Umbilical cord (tissue), 2 donors: ENCODE measurements around the gene CLEC2D. TPM values are rescaled to one million over a fixed set of nuclear protein-coding genes. Genes with fewer than 3 reads are reported as not detected.
"Not testable (repeated sequence)": the region's sequence is repeated elsewhere in the genome, so short reads cannot be mapped to it uniquely, and the experiment has no call there.

ENCODE experiments used
- DNase-seq: peaks from one replicate; pipeline ENCODE4 v3.0.0-alpha.2; 2015; ENCODE audit warnings: low spot score
- total RNA-seq: library from RNA; depleted of rRNA; stranded (reverse); fragments of >200 nt; gene quantifications from one replicate; pipeline ENCODE4 v1.2.3, GENCODE V29; 2014; ENCODE audit warnings: low replicate concordance; ENCODE audit not compliant: insufficient read depth

CLEC2D gene
- total RNA-seq, 1 donor from 2014 or later: 24.6 TPM

GRCh38 chr12:9699898-9700605 is 30.5 kb downstream of the CLEC2D start:
- no peak for DNase-seq

GRCh38 chr12:9700606-9700956 is 31.1 kb downstream of the CLEC2D start:
- DNase-seq: peak; percentile 27

DNA sequence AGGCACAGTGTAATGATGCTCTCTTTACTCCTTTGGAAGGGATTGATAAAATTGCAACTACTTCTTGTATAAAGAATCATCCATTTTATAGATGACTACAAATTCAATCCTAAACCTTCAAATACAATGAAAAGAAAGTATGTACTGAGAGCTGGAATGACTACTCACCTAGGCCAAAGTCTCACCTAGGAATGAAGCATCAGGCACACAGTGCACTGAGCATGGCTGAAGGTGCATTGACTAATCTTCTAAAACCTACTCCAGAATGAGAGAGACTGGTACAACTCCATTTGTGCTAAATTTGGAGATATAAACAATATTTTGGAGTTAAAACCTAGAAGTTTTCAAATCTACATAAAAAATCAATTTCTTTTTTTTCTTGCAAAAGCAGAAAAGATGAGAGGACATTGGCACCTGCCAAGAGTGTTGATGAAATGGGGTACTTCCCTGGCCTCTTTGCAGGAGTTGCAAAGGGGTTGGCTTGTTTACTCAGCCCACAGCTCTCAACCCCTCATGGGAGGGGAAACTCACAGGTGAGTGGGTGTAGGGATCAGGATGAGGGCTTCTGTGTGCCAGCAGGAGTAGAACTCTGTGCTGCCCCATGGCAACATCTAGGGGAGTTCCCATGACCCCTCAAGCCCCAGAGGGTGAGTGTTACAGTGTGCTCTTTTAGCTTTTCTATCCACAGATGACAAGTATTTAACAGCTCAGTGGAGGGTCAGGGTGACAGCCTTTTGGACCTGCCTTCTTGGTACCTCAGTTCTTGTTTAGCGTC is 32.1 kb downstream of the CLEC2D start:
- no peak for DNase-seq

- DNase-seq: no peak
These were observed 32.7 kb downstream of the CLEC2D start for GRCh38 chr12:9702255-9702654.

- not testable (repeated sequence) for DNase-seq
These were observed 35.0 kb downstream of the CLEC2D start for GRCh38 chr12:9704561-9704960.

DNA sequence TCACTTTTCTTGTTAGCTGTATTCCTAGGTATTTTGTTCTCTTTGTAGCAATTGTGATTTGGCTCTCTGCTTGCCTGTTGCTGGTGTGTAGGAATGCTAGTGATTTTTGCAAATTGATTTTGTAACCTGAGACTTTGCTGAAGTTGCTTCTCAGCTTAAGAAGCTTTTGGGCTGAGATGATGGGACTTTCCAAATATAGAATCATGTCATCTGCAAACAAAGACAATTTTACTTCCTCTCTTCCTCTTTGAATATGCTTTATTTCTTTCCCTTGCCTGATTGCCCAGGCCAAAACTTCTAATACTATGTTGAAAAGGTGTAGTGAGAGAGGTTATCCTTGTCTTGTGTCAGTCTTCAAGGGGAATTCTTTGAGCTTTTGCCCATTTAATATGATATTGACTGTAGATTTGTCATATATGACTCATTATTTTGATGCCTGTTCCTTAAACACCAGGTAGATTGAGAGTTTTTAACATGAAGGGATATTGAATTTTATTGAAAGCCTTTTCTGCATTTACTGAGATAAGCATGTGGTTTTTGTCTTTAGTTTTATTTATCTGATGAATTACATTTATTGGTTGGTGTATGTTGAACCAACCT is 36.7 kb downstream of the CLEC2D start:
- no peak for DNase-seq

DNA sequence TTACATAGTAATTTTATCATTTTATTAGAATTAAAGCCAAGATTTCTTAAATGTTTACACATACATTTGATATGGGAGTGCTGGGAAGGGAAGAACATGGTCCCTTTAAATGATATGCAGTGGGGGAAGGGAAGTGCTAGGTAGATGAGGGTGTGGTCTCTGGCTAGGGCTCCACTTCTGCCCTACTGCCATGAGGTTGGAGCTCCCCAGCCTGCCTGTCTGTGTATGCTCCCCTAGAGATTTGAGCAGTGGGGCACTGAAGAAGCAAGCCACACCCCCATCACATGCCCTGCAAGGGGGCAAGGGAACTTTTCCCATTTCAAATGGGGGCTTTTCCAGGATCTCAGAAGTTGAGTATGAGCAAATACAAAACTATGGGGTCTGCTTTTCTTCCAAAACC is 37.8 kb downstream of the CLEC2D start:
- DNase-seq: no peak

- peak; percentile 40 for DNase-seq
These were observed 38.6 kb downstream of the CLEC2D start for GRCh38 chr12:9707864-9708808.

DNA sequence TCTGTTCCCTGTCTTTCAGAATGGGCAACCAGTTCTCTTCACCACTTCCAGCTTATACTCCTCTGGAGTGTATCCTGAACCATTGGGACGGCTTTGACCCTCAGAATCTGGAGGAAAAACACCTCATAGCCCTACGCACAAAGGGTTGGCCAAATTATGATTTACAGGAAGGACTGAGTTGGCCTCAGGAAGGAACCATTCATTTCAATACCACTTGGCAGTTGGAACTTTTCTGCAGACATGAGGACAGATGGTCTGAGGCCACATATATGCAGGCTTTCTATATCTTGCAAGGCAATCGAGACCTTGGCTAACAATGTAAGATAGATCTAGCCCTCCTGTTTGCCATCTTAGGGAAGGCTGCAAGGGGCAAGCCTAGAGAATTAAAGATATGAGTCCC is 39.3 kb downstream of the CLEC2D start:
- DNase-seq: no peak

- no peak for DNase-seq
These were observed 41.3 kb downstream of the CLEC2D start for GRCh38 chr12:9710584-9711375.

- no peak for DNase-seq
These were observed 42.2 kb downstream of the CLEC2D start for GRCh38 chr12:9711664-9712063.

- DNase-seq: not testable (repeated sequence)
These were observed 43.6 kb downstream of the CLEC2D start for GRCh38 chr12:9713032-9713558.

- DNase-seq: no peak
These were observed 47.8 kb downstream of the CLEC2D start for GRCh38 chr12:9717070-9717925.

DNA sequence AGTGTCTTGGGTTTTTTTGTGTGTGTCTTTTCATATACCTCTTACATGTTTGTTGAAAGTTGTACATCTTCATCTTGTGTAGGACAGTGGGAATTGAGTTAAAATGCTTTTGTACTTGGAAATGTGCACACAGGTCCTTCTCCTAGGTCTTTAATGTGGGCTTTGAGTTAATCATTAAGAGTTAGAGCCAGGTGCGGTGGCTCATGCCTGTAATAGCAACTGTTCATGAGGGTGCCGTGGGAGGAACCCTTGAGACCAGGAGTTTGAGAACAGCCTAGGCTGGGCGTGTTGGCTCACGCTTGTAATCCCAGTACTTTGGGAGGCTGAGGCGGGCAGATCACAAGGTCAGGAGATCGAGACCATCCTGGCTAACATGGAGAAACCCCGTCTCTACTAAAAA is 49.5 kb downstream of the CLEC2D start:
- DNase-seq: no peak

- no peak for DNase-seq
These were observed 50.3 kb downstream of the CLEC2D start for GRCh38 chr12:9719790-9720189.

DNA sequence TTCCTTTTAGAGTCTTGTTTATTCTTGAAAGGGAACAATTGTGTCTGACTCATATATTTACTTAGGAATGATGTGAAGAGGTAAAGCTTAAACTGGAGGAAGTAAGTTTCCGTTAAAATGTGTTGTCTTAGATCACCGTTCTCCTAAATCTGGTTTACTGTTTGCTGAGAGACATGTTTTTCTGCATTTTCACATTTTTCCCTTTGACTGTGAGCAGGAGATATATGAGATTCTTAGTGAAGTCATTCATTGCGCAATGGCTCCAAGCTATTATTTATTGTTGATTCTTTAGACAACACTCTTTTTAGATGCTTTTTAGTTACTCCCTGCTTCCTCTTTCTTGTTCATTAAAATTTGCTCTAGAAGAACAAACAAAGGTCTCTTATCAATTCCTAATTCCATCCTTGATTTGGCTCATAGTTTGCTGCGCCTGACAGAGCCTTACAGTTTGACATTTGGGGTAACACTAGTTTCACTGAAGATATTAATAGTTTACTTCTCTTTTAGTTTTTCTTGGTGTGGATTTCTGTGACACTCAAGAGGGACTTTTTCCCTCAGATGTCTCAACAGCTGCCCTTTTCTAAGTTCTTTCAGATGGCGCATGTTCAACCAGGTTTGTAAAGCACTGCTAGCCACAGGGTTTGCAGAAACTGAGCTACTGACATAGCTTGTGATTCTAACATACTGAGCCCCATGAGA is 52.0 kb downstream of the CLEC2D start:
- DNase-seq: peak; percentile 26

DNA sequence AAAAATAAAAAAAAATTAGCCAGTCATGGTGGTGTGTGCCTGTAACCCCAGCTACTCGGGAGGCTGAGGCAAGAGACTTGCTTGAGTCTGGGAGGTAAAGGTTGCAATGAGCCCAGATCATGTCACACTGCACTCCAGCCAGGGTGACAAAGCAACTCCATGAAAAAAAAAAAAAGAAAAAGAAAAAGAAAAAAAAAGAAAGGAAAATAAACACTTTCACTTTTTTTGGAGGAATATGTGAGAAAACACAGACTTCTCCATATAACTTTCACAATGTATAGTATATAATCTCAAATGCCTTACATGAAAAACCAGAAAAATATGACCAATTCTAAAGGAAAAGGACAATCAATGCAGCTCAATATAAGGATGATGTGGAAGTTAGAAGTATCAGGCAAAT is 54.5 kb downstream of the CLEC2D start:
- DNase-seq: no peak

DNA sequence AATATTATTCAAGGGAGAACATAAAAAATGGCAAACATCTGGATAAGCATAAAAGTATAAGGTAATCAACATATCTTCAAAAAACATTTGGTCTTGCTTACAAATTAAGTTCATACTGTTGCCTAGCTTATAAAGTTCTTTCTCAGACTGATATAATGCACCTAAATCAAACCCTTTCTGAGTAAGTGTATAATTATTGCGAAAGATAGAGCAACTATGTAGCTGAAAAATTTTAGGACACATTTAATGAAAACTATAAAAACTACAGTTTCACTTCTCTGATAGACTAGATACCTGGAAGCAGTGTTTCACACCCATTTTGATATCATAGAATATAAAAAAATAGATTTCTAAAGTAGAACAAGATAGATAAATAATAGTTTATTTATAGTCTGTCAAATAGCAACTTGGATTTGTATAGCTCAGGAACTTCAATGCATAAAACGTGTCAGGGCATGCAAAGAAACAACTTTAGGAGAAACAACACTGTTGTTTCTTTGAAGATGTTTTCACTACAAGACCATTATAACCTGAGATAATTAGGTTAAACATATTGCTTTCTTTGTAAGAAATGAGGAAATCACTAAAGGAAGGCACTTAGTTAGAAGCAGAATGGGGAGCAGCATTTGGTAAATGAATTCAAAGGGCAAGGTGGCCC is 55.8 kb downstream of the CLEC2D start:
- DNase-seq: no peak
